ENCODE results near the gene SLC44A5.
"Not testable (repeated sequence)": the region's sequence is repeated elsewhere in the genome, so short reads cannot be mapped to it uniquely, and the experiment has no call there.

SLC44A5 gene

GRCh38 chr1:75482951-75483350 lies 128.0 kb downstream of the SLC44A5 start:
- Histone ChIP-seq H3K27me3 (ENCODE audit: insufficient read depth, low read depth) (no peaks in the 10 kb centered on the region), H3K4me1 (ENCODE audit: low read depth, poor library complexity, severe bottlenecking) (no peaks in the 10 kb centered on the region), H3K27ac (no peak overlapping the region), H3K36me3 (ENCODE audit: insufficient read depth) (no peaks in the 10 kb centered on the region), H4K20me1 (ENCODE audit: insufficient read depth) (no peaks in the 10 kb centered on the region), H2AFZ (ENCODE audit: low read depth) (no peak overlapping the region), H3K79me2 (ENCODE audit: insufficient read depth, low read depth) (no peaks in the 10 kb centered on the region), H3K9ac (no peak overlapping the region), H3K4me2 (no peak overlapping the region), H3K4me3 (IDR thresholded peaks at IDR 0.05; ENCODE audit: insufficient read depth, low read depth, low read length) (no peak overlapping the region)
- TF ChIP-seq CTCF (conservative IDR thresholded peaks at IDR 0.05; ENCODE audit: low read depth, low read length), result no peak

GRCh38 chr1:75476486-75476885 lies 134.4 kb downstream of the SLC44A5 start:
- not testable (repeated sequence) for H3K4me2 ChIP-seq; H3K27ac ChIP-seq; H3K36me3 ChIP-seq (ENCODE audit: insufficient read depth); H2AFZ ChIP-seq (ENCODE audit: low read depth); H3K4me3 ChIP-seq (IDR thresholded peaks at IDR 0.05; ENCODE audit: insufficient read depth, low read depth, low read length); H3K79me2 ChIP-seq (ENCODE audit: insufficient read depth, low read depth); H3K27me3 ChIP-seq (ENCODE audit: insufficient read depth, low read depth); H3K4me1 ChIP-seq (ENCODE audit: low read depth, poor library complexity, severe bottlenecking); H3K9ac ChIP-seq; H4K20me1 ChIP-seq (ENCODE audit: insufficient read depth)

GRCh38 chr1:75475696-75476095 lies 135.2 kb downstream of the SLC44A5 start:
- Histone ChIP-seq H3K4me2 (no peak overlapping the region), H3K27ac (no peak overlapping the region), H2AFZ (ENCODE audit: low read depth) (no peak overlapping the region), H3K4me1 (ENCODE audit: low read depth, poor library complexity, severe bottlenecking) (no peaks in the 10 kb centered on the region), H3K79me2 (ENCODE audit: insufficient read depth, low read depth) (no peaks in the 10 kb centered on the region), H3K9ac (no peak overlapping the region), H3K4me3 (IDR thresholded peaks at IDR 0.05; ENCODE audit: insufficient read depth, low read depth, low read length) (no peak overlapping the region), H4K20me1 (ENCODE audit: insufficient read depth) (no peaks in the 10 kb centered on the region), H3K36me3 (ENCODE audit: insufficient read depth) (no peaks in the 10 kb centered on the region), H3K27me3 (ENCODE audit: insufficient read depth, low read depth) (no peaks in the 10 kb centered on the region)
- TF ChIP-seq CTCF (conservative IDR thresholded peaks at IDR 0.05; ENCODE audit: low read depth, low read length), result no peak

- no peak overlapping the region for H3K27ac ChIP-seq
- H3K36me3 ChIP-seq (ENCODE audit: insufficient read depth), result no peaks in the 10 kb centered on the region
- H3K9ac ChIP-seq, result no peak overlapping the region
- H3K4me1 ChIP-seq (ENCODE audit: low read depth, poor library complexity, severe bottlenecking), result no peaks in the 10 kb centered on the region
- H4K20me1 ChIP-seq (ENCODE audit: insufficient read depth), result no peaks in the 10 kb centered on the region
- H3K79me2 ChIP-seq (ENCODE audit: insufficient read depth, low read depth), result no peaks in the 10 kb centered on the region
- no peak overlapping the region for H2AFZ ChIP-seq (ENCODE audit: low read depth)
- no peaks in the 10 kb centered on the region for H3K27me3 ChIP-seq (ENCODE audit: insufficient read depth, low read depth)
- no peak for TF ChIP-seq CTCF (conservative IDR thresholded peaks at IDR 0.05; ENCODE audit: low read depth, low read length)
- H3K4me3 ChIP-seq (IDR thresholded peaks at IDR 0.05; ENCODE audit: insufficient read depth, low read depth, low read length), result no peak overlapping the region
- H3K4me2 ChIP-seq, result no peak overlapping the region
Observed at GRCh38 chr1:75472971-75473603, 137.8 kb downstream of the SLC44A5 start.

GRCh38 chr1:75472089-75472970 lies 138.6 kb downstream of the SLC44A5 start:
- H3K36me3 ChIP-seq (ENCODE audit: insufficient read depth), result no peaks in the 10 kb centered on the region
- no peak overlapping the region for H3K9ac ChIP-seq
- no peak overlapping the region for H2AFZ ChIP-seq (ENCODE audit: low read depth)
- H3K4me3 ChIP-seq (IDR thresholded peaks at IDR 0.05; ENCODE audit: insufficient read depth, low read depth, low read length), result no peak overlapping the region
- no peaks in the 10 kb centered on the region for H3K79me2 ChIP-seq (ENCODE audit: insufficient read depth, low read depth)
- no peak overlapping the region for H3K27ac ChIP-seq
- no peaks in the 10 kb centered on the region for H3K4me1 ChIP-seq (ENCODE audit: low read depth, poor library complexity, severe bottlenecking)
- H3K4me2 ChIP-seq, result no peak overlapping the region
- H4K20me1 ChIP-seq (ENCODE audit: insufficient read depth), result no peaks in the 10 kb centered on the region
- H3K27me3 ChIP-seq (ENCODE audit: insufficient read depth, low read depth), result no peaks in the 10 kb centered on the region
- TF ChIP-seq CTCF (conservative IDR thresholded peaks at IDR 0.05; ENCODE audit: low read depth, low read length), result no peak

All from KMS-11 (cell line).